ENCODE data around the gene MOB3C. TPM values are rescaled to one million over a fixed set of nuclear protein-coding genes. Genes with fewer than 3 reads are reported as not detected.
"Not testable (repeated sequence)": the region's sequence is repeated elsewhere in the genome, so short reads cannot be mapped to it uniquely, and the experiment has no call there.

The MOB3C gene
- total and polyA plus RNA-seq, 2 experiments from 2014 or later, result 5.5 to 6.2 TPM

GRCh38 chr1:46656643-46657042, 40.0 kb upstream of the MOB3C start:
- no peak overlapping the region for H3K4me3 ChIP-seq
- H3K36me3 ChIP-seq, result peaks cover 24% of the 10 kb centered on the region
- TF ChIP-seq CTCF (IDR thresholded peaks at IDR 0.05; ENCODE audit: low read depth, low read length), result no peak

GRCh38 chr1:46655848-46656247, 39.2 kb upstream of the MOB3C start:
- H3K36me3 ChIP-seq, result peaks cover 24% of the 10 kb centered on the region
- no peak for DNase-seq (ENCODE audit: low read depth in 1 of 2, low spot score in 1 of 2)
- no peak for TF ChIP-seq CTCF (IDR thresholded peaks at IDR 0.05; ENCODE audit: low read depth, low read length)
- H3K9me3 ChIP-seq (ENCODE audit: low read depth), result no peaks in the 10 kb centered on the region
- H3K4me3 ChIP-seq, result no peak overlapping the region
- H3K27ac ChIP-seq, result no peak overlapping the region
- H3K27me3 ChIP-seq, result no peaks in the 10 kb centered on the region
- H3K4me1 ChIP-seq (ENCODE audit: low read depth), result no peaks in the 10 kb centered on the region

More at GRCh38 chr1:46656643-46657042, 40.0 kb upstream of the MOB3C start:
- no peak overlapping the region for H3K27ac ChIP-seq
- DNase-seq (ENCODE audit: low read depth in 1 of 2, low spot score in 1 of 2), result no peak
- no peaks in the 10 kb centered on the region for H3K4me1 ChIP-seq (ENCODE audit: low read depth)
- H3K9me3 ChIP-seq (ENCODE audit: low read depth), result no peaks in the 10 kb centered on the region
- H3K27me3 ChIP-seq, result no peaks in the 10 kb centered on the region

GRCh38 chr1:46654698-46655097, 38.1 kb upstream of the MOB3C start:
- not testable (repeated sequence) for DNase-seq (ENCODE audit: low read depth in 1 of 2, low spot score in 1 of 2); H3K27me3 ChIP-seq; H3K4me3 ChIP-seq; H3K27ac ChIP-seq; H3K4me1 ChIP-seq (ENCODE audit: low read depth); H3K9me3 ChIP-seq (ENCODE audit: low read depth)
- H3K36me3 ChIP-seq, result peaks cover 24% of the 10 kb centered on the region

- Histone ChIP-seq H3K9me3 (ENCODE audit: low read depth) (no peaks in the 10 kb centered on the region), H3K27ac (peak overlapping the region; percentile 4), H3K4me3 (no peak overlapping the region), H3K27me3 (no peaks in the 10 kb centered on the region), H3K36me3 (peaks cover 21% of the 10 kb centered on the region), H3K4me1 (ENCODE audit: low read depth) (no peaks in the 10 kb centered on the region)
- no peak for TF ChIP-seq CTCF (IDR thresholded peaks at IDR 0.05; ENCODE audit: low read depth, low read length)
- no peak for DNase-seq (ENCODE audit: low read depth in 1 of 2, low spot score in 1 of 2)
These were observed 37.4 kb upstream of the MOB3C start for GRCh38 chr1:46654012-46654411.

- Histone ChIP-seq H3K27ac (peak overlapping the region; percentile 4), H3K4me3 (no peak overlapping the region), H3K36me3 (peaks cover 21% of the 10 kb centered on the region), H3K9me3 (ENCODE audit: low read depth) (no peaks in the 10 kb centered on the region), H3K27me3 (no peaks in the 10 kb centered on the region), H3K4me1 (ENCODE audit: low read depth) (no peaks in the 10 kb centered on the region)
- peak in 1 of 2 donors; percentile 32 for DNase-seq (ENCODE audit: low read depth in 1 of 2, low spot score in 1 of 2)
- no peak for TF ChIP-seq CTCF (IDR thresholded peaks at IDR 0.05; ENCODE audit: low read depth, low read length)
These were observed 36.9 kb upstream of the MOB3C start for GRCh38 chr1:46653405-46653958.

- no peak for DNase-seq (ENCODE audit: low read depth in 1 of 2, low spot score in 1 of 2)
- Histone ChIP-seq H3K36me3 (peaks cover 16% of the 10 kb centered on the region), H3K27ac (no peak overlapping the region), H3K4me3 (no peak overlapping the region), H3K4me1 (ENCODE audit: low read depth) (no peaks in the 10 kb centered on the region), H3K27me3 (no peaks in the 10 kb centered on the region), H3K9me3 (ENCODE audit: low read depth) (no peaks in the 10 kb centered on the region)
- TF ChIP-seq CTCF (IDR thresholded peaks at IDR 0.05; ENCODE audit: low read depth, low read length), result no peak
These were observed 35.9 kb upstream of the MOB3C start for GRCh38 chr1:46652321-46653100.

- not testable (repeated sequence) for DNase-seq (ENCODE audit: low read depth in 1 of 2, low spot score in 1 of 2); H3K4me3 ChIP-seq; H3K27ac ChIP-seq; H3K9me3 ChIP-seq (ENCODE audit: low read depth); H3K27me3 ChIP-seq; H3K4me1 ChIP-seq (ENCODE audit: low read depth)
- H3K36me3 ChIP-seq, result peaks cover 11% of the 10 kb centered on the region
These were observed 34.5 kb upstream of the MOB3C start for GRCh38 chr1:46651152-46651551.
